DOHH2 (cell line): Measurements from ENCODE around the gene KRT76.

Experiments used
- H3F3A ChIP-seq: fragments of 200-600 bp; sonication (generic), shearing (Covaris generic); 2 replicates; pipeline ENCODE4 v1.6.0; 2016; ENCODE audit warnings: antibody characterized with exemption, mild to moderate bottlenecking; ENCODE audit not compliant: control insufficient read depth, insufficient read depth
- H3K27ac ChIP-seq: fragments of 200-600 bp; sonication (generic); 2 replicates; pipeline ENCODE4 v1.5.1; 2014; ENCODE audit warnings: low read depth, mild to moderate bottlenecking, low read length, moderate library complexity
- H3K27me3 ChIP-seq: fragments of 200-600 bp; sonication (generic); 2 replicates; pipeline ENCODE4 v1.6.1; 2014; ENCODE audit warnings: mild to moderate bottlenecking, low read length, mixed read lengths; ENCODE audit not compliant: control insufficient read depth
- H3K36me3 ChIP-seq: fragments of 200-600 bp; sonication (generic); 2 replicates; pipeline ENCODE4 v1.6.1; 2014; ENCODE audit warnings: mild to moderate bottlenecking, low read length, moderate library complexity, mixed read lengths; ENCODE audit not compliant: control insufficient read depth
- H3K4me1 ChIP-seq: fragments of 200-600 bp; sonication (generic); 2 replicates; pipeline ENCODE4 v1.6.1; 2014; ENCODE audit warnings: mild to moderate bottlenecking, low read length, mixed read lengths; ENCODE audit not compliant: control insufficient read depth
- H3K4me2 ChIP-seq: fragments of 200-600 bp; sonication (generic); 2 replicates; pipeline ENCODE4 v1.6.0; 2014; ENCODE audit warnings: mild to moderate bottlenecking, low read length, moderate library complexity
- H3K4me3 ChIP-seq: fragments of 200-600 bp; sonication (generic); 2 replicates; pipeline ENCODE4 v1.5.1; 2014; ENCODE audit warnings: mild to moderate bottlenecking, low read length, mixed read lengths
- H3K79me2 ChIP-seq: fragments of 200-600 bp; sonication (generic); 2 replicates; pipeline ENCODE4 v1.6.1; 2014; ENCODE audit warnings: mild to moderate bottlenecking, low read length, mixed read lengths; ENCODE audit not compliant: control insufficient read depth
- H3K9me2 ChIP-seq: fragments of 200-600 bp; sonication (generic); replicated peaks from 2 replicates; pipeline ENCODE4 v1.6.1; 2014; ENCODE audit warnings: mild to moderate bottlenecking, low read length, mixed read lengths; ENCODE audit not compliant: control insufficient read depth
- H3K9me3 ChIP-seq: fragments of 200-600 bp; sonication (generic); 2 replicates; pipeline ENCODE4 v1.6.1; 2014; ENCODE audit warnings: antibody characterized with exemption, low read length, mixed read lengths; ENCODE audit not compliant: control insufficient read depth, insufficient read depth
- H4K20me1 ChIP-seq: fragments of 200-600 bp; sonication (generic); 2 replicates; pipeline ENCODE4 v1.6.0; 2014; ENCODE audit warnings: low read depth, mild to moderate bottlenecking, antibody characterized with exemption, low read length, moderate library complexity; ENCODE audit not compliant: control insufficient read depth, insufficient read depth
- EZH2phosphoT487 ChIP-seq: fragments of 200-600 bp; sonication (generic); IDR thresholded peaks from 2 replicates; pipeline ENCODE4 v1.6.1; 2017; ENCODE audit warnings: borderline replicate concordance, mild to moderate bottlenecking, antibody characterized with exemption, low read length, moderate library complexity, mixed read lengths
- TF ChIP-seq, protein P1 (sequence below): fragments of 200-600 bp; sonication (generic); IDR thresholded peaks from one replicate; pipeline ENCODE4 v1.5.1; 2014; ENCODE audit warnings: antibody characterized with exemption, mild to moderate bottlenecking, low read depth, low read length; ENCODE audit not compliant: poor library complexity, severe bottlenecking

The KRT76 gene

DNA sequence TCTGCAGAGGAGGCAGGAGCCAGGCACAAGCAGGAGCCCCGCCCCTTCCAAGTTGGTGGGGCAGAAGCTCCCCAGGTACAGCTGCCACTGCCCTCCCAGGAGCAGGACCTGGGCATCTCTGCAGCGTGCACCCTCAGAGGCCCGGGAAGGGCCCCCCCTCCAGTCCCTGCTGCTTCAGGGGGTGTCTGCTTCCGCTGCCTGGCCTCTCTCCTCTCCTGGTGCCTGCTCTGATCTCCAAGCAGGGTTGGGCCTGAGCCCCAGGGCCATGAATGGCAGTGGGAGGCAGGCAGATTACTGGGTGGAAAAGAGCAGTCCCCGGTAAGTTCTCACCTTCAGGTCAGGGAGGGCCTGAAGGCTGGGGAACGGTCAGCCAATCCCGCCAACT lies 35.0 kb downstream of the KRT76 start:
- no peaks in the 10 kb centered on the region for H3F3A ChIP-seq
- H3K36me3 ChIP-seq, result no peaks in the 10 kb centered on the region
- H3K9me2 ChIP-seq, result no peaks in the 10 kb centered on the region
- H3K27ac ChIP-seq, result no peak overlapping the region
- no peaks in the 10 kb centered on the region for H4K20me1 ChIP-seq
- H3K9me3 ChIP-seq, result no peaks in the 10 kb centered on the region
- no peak for TF ChIP-seq EZH2phosphoT487
- TF ChIP-seq, protein P1, sequence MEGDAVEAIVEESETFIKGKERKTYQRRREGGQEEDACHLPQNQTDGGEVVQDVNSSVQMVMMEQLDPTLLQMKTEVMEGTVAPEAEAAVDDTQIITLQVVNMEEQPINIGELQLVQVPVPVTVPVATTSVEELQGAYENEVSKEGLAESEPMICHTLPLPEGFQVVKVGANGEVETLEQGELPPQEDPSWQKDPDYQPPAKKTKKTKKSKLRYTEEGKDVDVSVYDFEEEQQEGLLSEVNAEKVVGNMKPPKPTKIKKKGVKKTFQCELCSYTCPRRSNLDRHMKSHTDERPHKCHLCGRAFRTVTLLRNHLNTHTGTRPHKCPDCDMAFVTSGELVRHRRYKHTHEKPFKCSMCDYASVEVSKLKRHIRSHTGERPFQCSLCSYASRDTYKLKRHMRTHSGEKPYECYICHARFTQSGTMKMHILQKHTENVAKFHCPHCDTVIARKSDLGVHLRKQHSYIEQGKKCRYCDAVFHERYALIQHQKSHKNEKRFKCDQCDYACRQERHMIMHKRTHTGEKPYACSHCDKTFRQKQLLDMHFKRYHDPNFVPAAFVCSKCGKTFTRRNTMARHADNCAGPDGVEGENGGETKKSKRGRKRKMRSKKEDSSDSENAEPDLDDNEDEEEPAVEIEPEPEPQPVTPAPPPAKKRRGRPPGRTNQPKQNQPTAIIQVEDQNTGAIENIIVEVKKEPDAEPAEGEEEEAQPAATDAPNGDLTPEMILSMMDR, result no peak
- H3K27me3 ChIP-seq, result no peaks in the 10 kb centered on the region
- no peaks in the 10 kb centered on the region for H3K4me1 ChIP-seq
- no peak overlapping the region for H3K4me2 ChIP-seq
- H3K79me2 ChIP-seq, result no peaks in the 10 kb centered on the region
- no peak overlapping the region for H3K4me3 ChIP-seq

DNA sequence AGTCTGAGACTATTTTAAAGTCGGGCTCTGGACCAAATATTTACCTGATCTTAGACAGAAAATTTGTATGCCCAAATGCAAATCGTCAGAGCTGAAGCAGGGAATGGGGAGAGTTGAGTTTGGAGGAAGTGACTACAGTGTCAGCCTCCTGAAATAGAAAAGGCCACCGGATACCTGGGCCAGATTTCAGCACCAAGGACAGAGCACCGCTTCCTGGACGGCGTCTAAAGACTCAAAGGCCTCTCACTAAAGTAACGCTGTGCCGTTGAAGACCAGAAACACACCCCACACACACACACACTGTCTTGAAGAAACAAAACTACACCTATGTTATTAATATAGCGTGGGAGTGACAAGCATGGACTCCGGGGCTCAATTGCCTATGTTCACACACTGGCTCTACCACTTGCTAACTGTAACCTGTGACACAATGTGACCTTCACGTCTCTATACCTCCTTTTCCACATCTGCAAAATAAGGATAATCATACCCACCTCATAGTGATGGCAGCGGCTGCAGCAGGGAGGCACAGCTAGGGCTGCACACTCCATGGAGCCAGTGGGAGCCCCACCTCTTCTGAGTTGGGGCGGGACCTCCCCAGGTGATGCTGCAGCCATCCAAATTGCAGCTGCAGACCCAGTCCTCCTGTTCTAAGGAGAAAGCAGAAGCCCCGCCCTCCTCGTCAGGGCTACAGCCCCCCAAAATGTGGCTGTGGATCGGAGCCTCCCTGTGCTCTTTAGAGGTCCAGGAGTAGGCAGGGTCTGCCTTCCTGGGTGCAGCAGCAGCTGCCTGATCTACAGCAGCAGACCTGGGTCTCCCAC lies 35.6 kb downstream of the KRT76 start:
- H3K27me3 ChIP-seq, result no peaks in the 10 kb centered on the region
- no peaks in the 10 kb centered on the region for H4K20me1 ChIP-seq
- no peaks in the 10 kb centered on the region for H3K36me3 ChIP-seq
- no peaks in the 10 kb centered on the region for H3F3A ChIP-seq
- no peaks in the 10 kb centered on the region for H3K9me3 ChIP-seq
- no peaks in the 10 kb centered on the region for H3K9me2 ChIP-seq
- no peaks in the 10 kb centered on the region for H3K4me1 ChIP-seq
- no peaks in the 10 kb centered on the region for H3K79me2 ChIP-seq
- no peak overlapping the region for H3K27ac ChIP-seq
- H3K4me2 ChIP-seq, result no peak overlapping the region
- no peak overlapping the region for H3K4me3 ChIP-seq
- TF ChIP-seq, protein P1, result no peak
- TF ChIP-seq EZH2phosphoT487, result no peak

- no peak for TF ChIP-seq EZH2phosphoT487
- TF ChIP-seq, protein P1, result no peak
- H3K79me2 ChIP-seq, result no peaks in the 10 kb centered on the region
- H3K4me3 ChIP-seq, result no peak overlapping the region
- no peaks in the 10 kb centered on the region for H3K9me3 ChIP-seq
- no peaks in the 10 kb centered on the region for H3K36me3 ChIP-seq
- no peaks in the 10 kb centered on the region for H3K4me1 ChIP-seq
- H3K4me2 ChIP-seq, result no peak overlapping the region
- no peaks in the 10 kb centered on the region for H3F3A ChIP-seq
- H4K20me1 ChIP-seq, result no peaks in the 10 kb centered on the region
- H3K9me2 ChIP-seq, result no peaks in the 10 kb centered on the region
- H3K27me3 ChIP-seq, result no peaks in the 10 kb centered on the region
- H3K27ac ChIP-seq, result no peak overlapping the region
Observed at GRCh38 chr12:52740584-52740983, 36.6 kb downstream of the KRT76 start.
